22Rv1 (cell line): ENCODE measurements around the gene SMURF2.

Source experiments
- CTCF ChIP-seq: fragments of 450-650 bp; IDR thresholded peaks from 2 replicates; pipeline ENCODE4 v1.5.1; 2017; ENCODE audit warnings: mild to moderate bottlenecking
- ZFX ChIP-seq: fragments of 450-650 bp; IDR thresholded peaks from 2 replicates; pipeline ENCODE4 v1.6.1; 2017; ENCODE audit warnings: antibody characterized with exemption, borderline replicate concordance

- TF ChIP-seq CTCF (no peak), ZFX (no peak)
Observed at GRCh38 chr17:64596439-64596838, 65.7 kb downstream of the SMURF2 start.
